HG03442 (cell line): ENCODE results near the gene FRMD3.
"Not testable (repeated sequence)": the region's sequence is repeated elsewhere in the genome, so short reads cannot be mapped to it uniquely, and the experiment has no call there.

Experiments
- ATAC-seq: cut with Tn5 transposase; IDR thresholded peaks from one replicate; pipeline ENCODE4 v1.9.1; 2021; ENCODE audit warnings: mild to moderate bottlenecking, moderate library complexity; ENCODE audit not compliant: unreplicated experiment

The FRMD3 gene

DNA sequence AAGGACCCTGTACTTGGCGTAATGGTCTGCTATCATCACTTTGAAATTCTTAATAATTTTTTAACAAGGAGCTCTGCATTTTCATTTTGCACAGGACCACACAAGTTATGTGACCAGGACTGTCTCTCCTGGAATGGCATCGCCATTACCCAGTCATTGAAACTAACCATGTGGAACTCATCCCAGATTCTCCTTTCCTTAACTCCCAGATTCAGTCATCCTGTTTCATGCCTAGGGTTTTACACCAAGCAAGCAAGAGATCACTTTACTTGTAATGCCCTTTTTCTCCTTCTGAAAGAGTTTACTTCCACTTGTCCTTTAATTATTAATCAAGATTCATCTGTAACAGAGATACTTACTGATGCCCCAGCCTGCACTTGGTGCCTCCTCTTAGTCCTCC, 12.0 kb downstream of the FRMD3 start:
- ATAC-seq = no peak

DNA sequence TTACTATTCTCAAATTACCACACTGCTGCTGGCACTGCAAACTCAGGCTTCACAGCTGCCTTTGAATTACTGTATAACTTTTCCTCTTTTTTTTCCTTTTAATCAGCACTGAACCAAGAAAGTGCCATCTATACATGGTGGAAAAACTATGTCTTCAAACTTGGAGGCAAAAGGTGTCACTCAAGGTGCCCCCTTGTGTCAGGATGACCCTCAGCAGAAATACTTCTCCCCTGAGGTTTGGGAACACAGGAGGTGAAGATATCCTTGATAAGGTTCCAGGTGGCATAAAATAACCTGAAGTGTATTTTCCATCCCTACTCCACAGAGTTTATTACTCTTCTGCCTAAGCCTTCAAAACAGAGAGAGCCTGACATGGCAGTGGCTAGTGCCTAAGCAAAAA, 14.5 kb downstream of the FRMD3 start:
- ATAC-seq = no peak

DNA sequence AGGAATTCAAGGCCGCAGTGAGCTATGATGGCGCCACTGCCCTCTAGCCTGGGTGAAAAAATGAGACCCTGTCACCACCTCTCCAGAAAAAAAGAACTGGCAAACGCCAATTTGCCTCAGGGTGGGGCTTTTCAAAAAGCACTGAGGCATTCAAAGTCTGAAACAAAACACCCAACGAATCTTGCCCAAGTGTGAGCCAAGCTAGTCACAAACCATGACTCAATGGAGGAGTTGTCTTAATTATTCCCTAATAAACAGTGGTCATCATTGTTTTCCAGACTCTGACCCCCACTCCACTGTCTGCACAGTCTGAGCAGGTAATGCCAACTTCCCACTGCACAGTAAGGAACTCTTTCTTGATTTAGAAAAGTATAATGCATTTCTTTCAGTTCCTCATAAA, 16.8 kb downstream of the FRMD3 start:
- no peak for ATAC-seq

DNA sequence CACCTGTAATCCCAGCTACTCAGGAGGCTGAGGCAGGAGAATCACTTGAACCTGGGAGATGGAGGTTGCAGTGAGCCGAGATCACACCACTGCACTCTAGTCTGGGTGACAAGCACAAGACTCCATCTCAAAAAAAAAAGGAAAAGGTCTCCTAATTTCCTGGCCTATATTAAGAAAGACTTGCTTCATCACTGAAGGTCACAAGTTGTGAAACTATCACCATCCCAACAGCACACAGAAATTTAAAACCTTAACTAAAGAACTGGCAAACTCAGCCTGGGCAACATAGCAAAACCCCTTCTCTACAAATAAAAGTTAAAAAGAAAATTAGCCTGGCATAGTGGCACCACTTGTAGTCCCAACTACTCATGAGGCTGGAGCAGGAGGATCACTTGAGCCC, 17.2 kb downstream of the FRMD3 start:
- no peak for ATAC-seq

DNA sequence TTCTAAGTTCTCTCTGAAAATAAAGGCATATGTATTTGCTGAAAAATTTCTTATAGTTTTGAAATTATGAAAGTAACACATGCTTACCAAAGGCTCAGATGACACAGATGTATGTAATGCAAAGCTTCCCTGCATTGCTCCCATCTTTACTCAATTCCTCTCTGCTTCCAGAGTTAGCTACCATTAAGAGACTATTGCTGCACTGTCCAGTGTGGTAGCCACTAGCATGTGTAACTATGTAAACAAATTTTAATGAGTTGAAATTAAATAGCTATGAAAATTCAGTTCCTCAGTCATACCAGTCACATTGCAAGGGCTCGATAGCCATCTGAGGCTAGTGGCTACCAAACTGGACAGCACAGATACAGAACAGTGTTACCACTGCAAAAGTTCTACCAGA, 17.9 kb downstream of the FRMD3 start:
- ATAC-seq = no peak

DNA sequence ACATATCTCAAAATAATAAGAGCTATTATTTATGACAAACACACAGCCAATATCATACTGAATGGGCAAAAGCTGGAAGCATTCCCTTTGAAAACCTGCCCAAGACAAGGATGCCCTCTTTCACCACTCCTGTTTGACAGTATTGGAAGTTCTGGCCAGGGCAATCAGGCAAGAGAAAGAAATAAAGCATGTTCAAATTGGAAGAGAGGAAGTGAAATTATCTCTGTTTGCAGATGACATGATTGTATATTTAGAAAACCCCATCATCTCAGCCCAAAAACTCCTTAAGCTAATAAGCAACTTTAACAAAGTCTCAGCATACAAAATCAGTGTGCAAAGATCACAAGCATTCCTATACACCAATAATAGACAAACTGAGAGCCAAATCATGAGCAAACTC, 20.2 kb downstream of the FRMD3 start:
- not testable (repeated sequence) for ATAC-seq

DNA sequence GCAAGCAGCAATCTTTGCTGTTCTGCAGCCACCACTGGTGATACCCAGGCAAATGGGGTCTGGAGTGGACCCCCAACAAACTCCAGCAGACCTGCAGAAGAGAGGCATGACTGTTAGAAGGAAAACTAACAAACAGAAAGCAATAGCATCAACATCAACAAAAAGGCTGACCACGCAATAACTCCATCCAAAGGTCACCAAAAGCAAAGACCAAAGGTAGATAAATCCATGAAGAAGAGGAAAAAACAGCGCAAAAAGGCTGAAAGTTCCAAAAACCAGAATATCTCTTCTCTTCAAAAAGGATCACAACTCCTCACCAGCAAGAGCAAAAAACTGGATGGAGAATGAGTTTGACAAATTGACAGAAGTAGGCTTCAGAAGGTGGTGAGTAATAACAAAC, 23.4 kb downstream of the FRMD3 start:
- ATAC-seq = no peak

DNA sequence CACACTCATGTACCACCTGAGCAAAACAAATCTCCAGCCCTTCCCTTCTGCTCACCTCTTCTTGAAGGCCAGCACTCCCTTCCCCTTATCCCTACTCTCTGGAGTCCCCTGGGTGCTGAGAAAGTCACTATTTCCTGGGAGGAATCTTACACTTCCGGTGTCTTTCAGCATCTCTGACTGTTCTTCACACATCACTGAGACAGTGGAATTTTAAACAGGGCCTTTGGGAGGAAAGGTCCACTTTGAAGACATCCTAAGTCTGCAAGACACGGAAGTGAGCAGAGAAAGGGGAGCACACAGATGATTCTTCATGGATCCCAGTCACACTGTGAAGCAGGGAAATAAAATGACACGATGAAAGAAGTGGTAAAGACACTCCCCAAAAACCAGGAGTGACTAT, 25.6 kb downstream of the FRMD3 start:
- ATAC-seq = no peak

DNA sequence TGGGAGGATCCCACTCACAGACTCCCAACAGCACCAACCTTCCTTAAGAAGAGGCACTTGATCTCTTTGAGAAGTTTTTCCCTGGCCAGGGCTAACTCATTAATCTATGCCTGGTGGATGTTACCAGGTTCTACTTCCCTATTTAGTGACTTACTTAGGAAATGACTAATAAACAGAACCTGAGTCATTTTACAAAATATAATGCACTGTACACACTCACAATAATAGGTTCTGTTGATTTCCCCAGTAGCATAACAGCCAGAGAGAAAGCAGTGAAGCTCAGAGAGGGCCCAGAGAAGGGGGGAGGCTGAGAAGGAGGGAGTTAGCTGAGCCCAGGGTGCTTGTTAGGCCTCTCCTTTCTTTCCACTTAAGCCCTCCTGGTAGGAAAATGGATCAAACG, 27.1 kb downstream of the FRMD3 start:
- peak; percentile 99 for ATAC-seq

DNA sequence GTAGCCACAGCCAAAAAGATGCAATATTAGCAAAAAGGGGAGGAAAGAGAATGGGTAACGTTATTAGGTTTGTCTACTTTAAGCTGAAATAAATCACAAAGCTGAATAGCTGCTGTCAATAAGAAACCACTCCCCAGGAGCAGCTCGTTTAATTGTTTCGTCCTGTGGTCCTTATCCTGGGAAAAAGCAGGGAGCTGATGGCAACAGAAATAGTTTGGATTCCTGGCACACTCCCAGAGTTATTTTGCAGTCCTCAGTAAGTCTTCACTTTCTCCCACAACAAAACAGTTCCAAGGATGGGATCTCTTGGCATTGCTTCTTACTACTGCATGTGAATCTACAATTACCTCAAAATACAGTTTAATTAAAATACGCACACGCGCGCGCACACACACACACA, 28.8 kb downstream of the FRMD3 start:
- ATAC-seq = no peak

DNA sequence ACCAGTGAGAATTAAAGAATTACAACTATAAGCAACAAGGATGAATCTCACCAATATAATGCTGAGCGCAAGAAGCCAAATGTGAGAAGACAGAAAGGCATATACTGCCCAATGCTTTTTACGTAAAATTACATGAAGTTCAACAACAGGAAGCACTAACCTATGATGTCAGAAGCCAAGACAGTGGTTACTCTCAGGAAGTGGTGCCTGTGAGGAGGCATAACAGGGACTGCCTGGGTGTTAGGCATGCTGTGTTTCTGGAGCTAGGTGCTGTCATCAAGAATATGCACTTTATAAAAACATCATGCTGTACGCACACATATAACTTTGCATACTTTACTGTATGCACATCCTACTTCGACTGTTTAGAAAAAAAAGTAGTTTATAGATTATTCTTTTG, 30.1 kb downstream of the FRMD3 start:
- ATAC-seq = no peak

DNA sequence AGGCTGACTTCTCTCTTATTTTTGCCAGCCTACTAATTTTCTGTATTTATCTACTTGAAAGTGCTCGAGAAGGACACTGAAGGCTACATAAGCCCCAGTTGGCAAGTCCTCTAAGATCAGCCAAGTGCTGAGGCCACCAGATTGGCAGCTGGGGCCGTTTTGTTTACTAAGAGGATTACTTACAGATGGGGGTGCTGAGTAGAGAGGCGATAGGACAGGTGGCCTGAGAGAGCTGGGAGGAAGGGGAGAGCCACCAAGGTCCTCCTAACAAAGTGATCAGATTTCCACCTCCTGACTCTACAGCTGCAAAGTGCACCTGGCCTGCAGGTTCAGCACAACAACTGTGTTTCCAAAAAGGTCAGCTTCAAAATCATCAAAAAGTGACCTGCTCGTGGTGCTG, 32.9 kb downstream of the FRMD3 start:
- ATAC-seq = no peak

DNA sequence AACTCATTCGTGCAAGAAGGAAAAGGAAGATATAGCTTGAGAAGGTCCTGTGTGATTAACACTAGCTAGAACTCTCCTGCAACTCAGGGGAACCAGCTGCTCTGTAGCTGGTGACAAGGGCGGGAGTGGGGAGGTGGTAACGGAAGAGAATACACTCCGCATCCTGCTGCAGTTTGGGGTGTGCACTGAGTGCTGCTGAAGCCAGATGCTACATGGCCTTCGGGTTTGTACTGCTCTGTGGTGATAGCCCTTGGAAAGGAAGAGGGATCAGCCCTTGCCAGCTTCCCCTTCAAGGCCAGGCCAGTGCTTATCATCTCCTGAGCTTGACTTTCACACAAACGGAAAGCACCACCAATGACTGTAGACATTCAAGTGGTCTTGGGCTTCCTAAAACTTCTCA, 34.3 kb downstream of the FRMD3 start:
- no peak for ATAC-seq

DNA sequence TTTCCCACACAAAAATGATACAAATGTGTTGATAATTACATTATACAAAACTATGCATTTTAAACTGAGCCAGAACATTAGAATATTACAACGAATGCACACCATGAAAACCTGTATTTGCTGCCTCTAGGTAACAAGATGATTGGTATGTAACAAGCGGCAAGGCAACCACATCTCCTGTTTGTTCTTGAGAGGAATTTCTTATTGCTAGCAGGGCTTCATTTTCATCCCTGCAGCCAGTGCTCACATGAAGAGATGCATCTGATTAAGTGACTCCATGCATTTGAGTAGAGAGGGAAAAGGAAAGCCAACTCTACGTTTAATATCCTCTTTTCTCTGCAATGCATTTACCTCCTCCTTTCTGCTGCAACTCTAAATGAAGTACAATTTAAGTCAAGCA, 36.6 kb downstream of the FRMD3 start:
- no peak for ATAC-seq

DNA sequence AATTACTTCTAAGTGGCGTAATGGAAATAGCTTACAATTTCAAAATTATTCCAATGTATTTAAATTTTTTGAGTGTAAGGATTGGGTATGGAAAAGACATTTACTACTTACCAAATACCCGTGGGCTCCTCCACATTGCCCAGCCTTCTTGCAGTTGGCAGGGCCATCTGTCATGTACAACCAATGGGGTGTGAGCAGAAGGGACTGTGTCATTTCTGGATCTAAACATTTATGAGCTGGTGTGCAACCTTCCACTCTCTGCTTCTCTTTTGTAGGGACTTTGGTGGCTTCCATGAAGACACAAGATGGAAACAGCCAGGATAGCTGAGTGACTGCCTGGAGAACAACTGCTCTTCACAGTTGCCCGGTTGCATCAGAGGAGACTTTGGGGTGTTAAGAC, 40.8 kb downstream of the FRMD3 start:
- no peak for ATAC-seq

DNA sequence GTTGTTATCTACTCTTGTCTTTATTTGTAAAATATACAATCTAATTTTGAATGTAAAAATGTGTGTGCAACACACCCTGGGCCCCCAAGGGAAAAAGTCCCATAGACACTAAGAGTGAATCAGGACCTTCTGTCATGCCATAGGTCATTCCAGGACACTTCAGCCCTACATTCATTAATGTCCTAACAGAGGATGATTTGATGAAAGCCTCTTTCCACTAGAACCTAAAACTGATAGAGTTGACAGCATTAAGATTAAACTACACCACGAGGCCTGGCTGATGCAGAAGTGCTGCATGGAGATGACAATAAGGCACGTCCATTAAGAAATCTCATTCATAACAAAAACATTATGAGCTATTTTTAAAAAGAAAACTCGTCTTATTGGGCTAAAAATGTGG, 46.2 kb downstream of the FRMD3 start:
- no peak for ATAC-seq

DNA sequence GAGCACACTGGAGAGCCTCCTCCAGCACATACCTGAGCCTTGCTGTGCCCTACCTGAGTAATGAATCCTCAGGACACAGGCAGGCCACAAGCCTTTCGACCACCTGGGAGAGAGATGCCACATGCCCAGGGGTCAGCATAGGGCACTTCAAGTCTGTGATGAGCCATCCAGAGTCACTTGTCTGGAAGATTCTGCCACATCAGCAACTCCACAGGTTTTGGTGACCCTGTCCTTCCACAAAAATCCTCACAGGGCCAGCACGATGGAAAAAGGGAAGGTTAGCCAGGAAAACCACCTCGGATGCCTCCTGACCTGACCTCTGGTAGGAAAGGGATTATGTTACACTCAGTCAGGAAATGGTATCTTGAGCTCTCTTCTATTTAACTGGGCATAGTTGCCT, 46.8 kb downstream of the FRMD3 start:
- ATAC-seq = no peak

DNA sequence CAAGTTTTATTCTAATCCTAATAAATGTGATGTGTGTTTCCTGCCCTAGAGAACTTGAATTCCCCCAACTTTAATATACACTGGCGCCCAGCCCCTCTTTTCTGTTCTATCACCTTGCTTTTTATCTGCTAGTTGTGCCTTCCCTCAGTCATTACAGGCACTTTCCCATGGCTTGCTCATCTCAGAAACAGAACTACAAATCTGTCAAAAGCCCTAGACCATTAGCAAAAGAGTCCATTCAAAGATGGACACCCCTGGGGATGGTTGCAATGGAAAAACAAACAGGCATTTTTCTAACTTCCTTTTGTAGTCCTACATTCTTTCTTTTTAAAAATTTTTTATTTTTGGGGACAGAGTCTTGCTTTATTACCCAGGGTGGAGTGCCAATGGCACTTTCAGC, 48.2 kb downstream of the FRMD3 start:
- ATAC-seq = no peak

DNA sequence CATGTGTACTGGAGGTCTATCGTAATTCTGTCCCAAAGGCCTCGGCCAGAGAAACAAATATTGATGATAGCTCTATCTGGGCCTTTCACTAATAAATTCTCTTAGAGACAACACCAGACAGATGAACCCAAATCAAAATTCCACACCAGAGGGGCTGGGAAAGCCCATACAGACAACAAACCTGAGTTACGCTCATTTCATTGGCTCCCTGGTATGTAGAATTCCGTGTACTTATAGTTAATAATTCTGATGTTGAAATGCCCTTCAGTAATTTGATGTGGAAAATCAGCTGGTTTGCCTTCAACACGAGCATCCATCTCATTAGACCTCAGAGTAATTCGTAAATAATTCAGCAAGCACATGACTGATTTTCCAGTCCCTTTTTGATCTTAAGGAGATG, 53.2 kb downstream of the FRMD3 start:
- ATAC-seq = no peak

DNA sequence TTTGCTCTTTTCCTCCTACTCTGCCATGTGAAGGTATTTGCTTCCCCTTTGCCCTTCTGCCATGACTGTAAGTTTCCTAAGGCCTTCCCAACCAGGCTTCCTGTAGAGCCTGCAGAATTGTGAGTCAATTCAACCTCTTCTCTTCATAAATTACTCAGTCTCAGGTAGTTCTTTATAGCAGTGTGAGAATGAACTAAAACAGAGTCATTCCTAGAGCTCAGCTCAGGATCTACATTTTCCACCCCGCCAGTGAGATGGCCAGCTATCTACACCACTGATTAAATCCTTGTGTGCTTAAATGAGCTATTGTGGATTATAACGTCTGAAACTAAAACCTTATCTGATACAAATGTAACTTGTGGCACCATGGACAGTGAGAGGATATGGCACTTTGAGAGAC, 55.0 kb downstream of the FRMD3 start:
- ATAC-seq = no peak

DNA sequence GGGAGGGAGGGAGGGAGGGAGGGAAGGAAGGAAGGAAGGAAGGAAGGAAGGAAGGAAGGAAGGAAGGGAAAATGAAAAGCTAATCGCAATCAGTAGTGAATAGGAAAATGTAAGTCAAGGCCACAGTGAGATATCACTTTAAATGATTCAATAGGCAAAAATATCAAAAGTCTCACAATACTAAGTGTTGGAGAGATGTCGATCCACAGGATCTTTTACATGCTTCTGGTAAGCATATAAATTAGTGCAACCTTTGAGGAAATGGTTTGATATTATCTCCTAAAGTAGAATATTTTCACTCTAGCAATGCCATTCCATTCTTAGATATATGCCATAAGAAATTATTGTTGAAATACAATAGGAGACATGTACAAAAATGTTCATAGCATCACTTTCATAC, 58.4 kb downstream of the FRMD3 start:
- no peak for ATAC-seq

DNA sequence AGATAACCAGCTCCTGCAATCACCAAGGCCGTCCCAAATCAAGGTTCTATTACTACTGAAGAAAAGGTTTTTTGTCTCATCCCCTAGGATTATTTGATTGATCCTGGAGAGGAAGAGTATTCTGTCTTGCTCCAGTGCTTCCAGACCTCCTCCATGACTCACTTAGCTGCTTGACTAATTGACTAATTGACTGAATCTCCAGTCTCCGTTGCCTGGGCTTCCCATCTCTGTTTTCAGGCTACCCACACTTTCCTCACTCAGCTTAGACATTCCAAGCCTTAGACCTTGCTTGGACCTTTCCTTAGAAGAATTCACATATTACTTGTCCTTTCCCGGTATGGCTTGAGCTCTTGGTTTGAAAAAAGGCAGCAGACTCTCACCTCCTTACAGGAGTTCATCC, 60.6 kb downstream of the FRMD3 start:
- ATAC-seq = no peak

DNA sequence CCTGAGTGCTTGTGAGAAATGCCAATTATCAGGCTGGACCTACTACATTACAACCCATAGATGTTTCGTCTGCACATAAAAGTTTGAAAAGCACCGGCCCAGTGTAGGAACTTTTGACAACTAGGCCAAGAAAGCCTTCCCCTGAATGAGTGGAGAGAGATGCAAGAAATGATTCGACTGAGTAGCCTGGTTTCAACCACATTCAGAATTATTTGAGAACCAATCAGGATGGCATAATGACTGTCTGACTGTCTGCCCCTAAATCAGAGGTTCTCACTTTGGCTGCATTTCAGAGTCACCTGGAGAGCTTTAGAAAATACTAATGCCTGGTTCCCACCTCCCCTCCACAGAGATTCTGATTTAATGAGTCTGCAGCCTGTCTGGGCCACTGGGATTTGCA, 61.1 kb downstream of the FRMD3 start:
- ATAC-seq = no peak

DNA sequence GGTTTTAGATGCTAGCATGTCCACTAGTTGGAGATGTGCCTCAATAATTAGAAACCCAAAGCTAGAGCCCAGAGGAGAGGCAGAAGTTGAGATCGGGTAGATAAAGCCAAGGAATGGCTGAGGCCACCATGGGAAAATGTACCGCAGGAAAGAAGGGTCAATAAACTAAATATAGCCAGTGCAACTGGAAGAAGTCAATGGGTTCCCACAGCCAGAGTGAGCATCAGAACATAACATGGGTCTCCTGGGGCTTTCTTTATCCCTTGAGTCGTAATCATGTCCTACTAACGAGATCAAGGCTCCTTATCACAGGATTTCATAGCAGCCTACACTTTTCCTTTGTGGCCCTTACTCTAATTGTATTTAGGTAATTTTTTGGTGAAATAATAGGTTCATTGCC, 61.7 kb downstream of the FRMD3 start:
- no peak for ATAC-seq
